IMR-90 (cell line): ENCODE measurements around the gene PRR23E. TPM values are rescaled to one million over a fixed set of nuclear protein-coding genes. Genes with fewer than 3 reads are reported as not detected.

Experiments used
- ATAC-seq: fragments of 200-7000 bp; cut with Tn5 transposase; 2 replicates; pipeline ENCODE4 v1.9.1; 2020; ENCODE audit warnings: low read depth, mild to moderate bottlenecking, moderate library complexity
- BruUV-seq: library from RNA; stranded (reverse); fragments of 400-500 nt; replicated peaks from 2 replicates; lab custom pipeline; 2021; lab: Mats Ljungman, UMichigan
- CTCF ChIA-PET: fragments of 300-600 bp; formaldehyde crosslinking; extraction: SDS; loops from one replicate; lab custom pipeline; 2021; ENCODE audit warnings: antibody characterized with exemption; lab: Yijun Ruan, JAX
- POLR2A ChIA-PET: fragments of 300-600 bp; sonication (Branson Sonifier 250); formaldehyde crosslinking; loops from one replicate; lab custom pipeline; 2022; ENCODE audit warnings: antibody characterized with exemption; ENCODE audit not compliant: unreplicated experiment; lab: Charles Lee
- DNase-seq: peaks from one replicate; pipeline ENCODE4 v3.0.0; 2013
- H2AFZ ChIP-seq: replicated peaks from 2 replicates; pipeline ENCODE3; 2013; ENCODE audit warnings: low read length, mild to moderate bottlenecking; ENCODE audit not compliant: poor library complexity
- H2AK5ac ChIP-seq: 2 replicates; pipeline ENCODE4 v1.6.1; 2013; ENCODE audit warnings: low read depth, low read length, inconsistent platforms
- H2AK9ac ChIP-seq: replicated peaks from 2 replicates; pipeline ENCODE3; 2013; ENCODE audit warnings: mild to moderate bottlenecking, low read depth, low read length, moderate library complexity; ENCODE audit not compliant: poor library complexity
- H2BK120ac ChIP-seq: 2 replicates; pipeline ENCODE4 v1.6.1; 2013; ENCODE audit warnings: low read depth, low read length, inconsistent platforms
- H2BK15ac ChIP-seq: 3 replicates; pipeline ENCODE4 v1.6.1; 2013; ENCODE audit warnings: low read depth, low read length, inconsistent platforms
- H2BK20ac ChIP-seq: 2 replicates; pipeline ENCODE4 v1.6.1; 2013; ENCODE audit warnings: low read depth, mild to moderate bottlenecking, inconsistent platforms, low read length, moderate library complexity
- H2BK5ac ChIP-seq: 2 replicates; pipeline ENCODE4 v1.6.1; 2013; ENCODE audit warnings: mild to moderate bottlenecking, low read depth, low read length, inconsistent platforms; ENCODE audit not compliant: poor library complexity, severe bottlenecking
- H3K14ac ChIP-seq: replicated peaks from 2 replicates; pipeline ENCODE4 v1.6.1; 2013; ENCODE audit warnings: low read depth, low read length, inconsistent platforms
- H3K18ac ChIP-seq: 2 replicates; pipeline ENCODE4 v1.6.1; 2013; ENCODE audit warnings: low read depth, low read length, control low read depth
- H3K23ac ChIP-seq: 2 replicates; pipeline ENCODE4 v1.6.1; 2013; ENCODE audit warnings: low read depth, low read length, inconsistent platforms
- H3K27ac ChIP-seq: 2 replicates; pipeline ENCODE4 v1.5.1; 2013; ENCODE audit warnings: mild to moderate bottlenecking, control low read depth, low read length; ENCODE audit not compliant: insufficient read depth
- H3K27me3 ChIP-seq: 2 replicates; pipeline ENCODE4 v1.6.1; 2013; ENCODE audit warnings: low read length; ENCODE audit not compliant: control insufficient read depth, insufficient read depth
- H3K36me3 ChIP-seq: 2 replicates; pipeline ENCODE4 v1.6.1; 2013; ENCODE audit warnings: low read length, mixed read lengths; ENCODE audit not compliant: control insufficient read depth, insufficient read depth
- H3K4ac ChIP-seq: 2 replicates; pipeline ENCODE4 v1.6.1; 2013; ENCODE audit warnings: low read depth, low read length, inconsistent platforms
- H3K4me1 ChIP-seq: 2 replicates; pipeline ENCODE4 v1.6.1; 2013; ENCODE audit warnings: low read length, mixed read lengths; ENCODE audit not compliant: control insufficient read depth, insufficient read depth
- H3K4me2 ChIP-seq: 2 replicates; pipeline ENCODE4 v1.6.1; 2013; ENCODE audit warnings: low read depth, mild to moderate bottlenecking, control low read depth, low read length, moderate library complexity
- H3K4me3 ChIP-seq: 2 replicates; pipeline ENCODE4 v1.5.1; 2013; ENCODE audit warnings: low read depth, mild to moderate bottlenecking, control low read depth, low read length, moderate library complexity; ENCODE audit not compliant: insufficient read depth
- H3K56ac ChIP-seq: 2 replicates; pipeline ENCODE4 v1.6.1; 2013; ENCODE audit warnings: low read length, inconsistent platforms; ENCODE audit not compliant: insufficient read depth; ENCODE audit errors: extremely low read depth
- H3K79me1 ChIP-seq, 2 experiments: 2 replicates each; pipeline ENCODE4 v1.6.1; 2013; ENCODE audit warnings: low read length in 2 of 2, inconsistent platforms in 1 of 2, low read depth in 1 of 2
- H3K9ac ChIP-seq: 2 replicates; pipeline ENCODE4 v1.6.1; 2013; ENCODE audit warnings: low read depth, low read length, control low read depth
- H3K9me1 ChIP-seq: 2 replicates; pipeline ENCODE4 v1.6.1; 2013; ENCODE audit warnings: low read length, inconsistent platforms; ENCODE audit not compliant: insufficient read depth
- H3K9me3 ChIP-seq: 2 replicates; pipeline ENCODE4 v1.6.1; 2013; ENCODE audit warnings: low read length; ENCODE audit not compliant: control insufficient read depth, insufficient read depth
- H4K20me1 ChIP-seq: 2 replicates; pipeline ENCODE4 v1.6.1; 2013; ENCODE audit warnings: low read length, inconsistent platforms; ENCODE audit not compliant: insufficient read depth
- H4K5ac ChIP-seq: 2 replicates; pipeline ENCODE4 v1.6.1; 2013; ENCODE audit warnings: mild to moderate bottlenecking, low read depth, low read length, control low read depth
- H4K8ac ChIP-seq, 2 experiments: 2 replicates each; pipeline ENCODE4 v1.6.1; 2013; ENCODE audit warnings: low read depth in 2 of 2, low read length in 2 of 2, control low read depth in 1 of 2, inconsistent platforms in 1 of 2
- H4K91ac ChIP-seq: 2 replicates; pipeline ENCODE4 v1.6.1; 2013; ENCODE audit warnings: low read depth, low read length, inconsistent platforms; ENCODE audit not compliant: insufficient read depth
- BHLHE40 ChIP-seq: fragments of 150-350 bp; IDR thresholded peaks from 2 replicates; pipeline ENCODE4 v1.6.1; 2016; ENCODE audit warnings: mild to moderate bottlenecking, low read depth, low read length
- CEBPB ChIP-seq: IDR thresholded peaks from 2 replicates; pipeline ENCODE4 v1.6.1; 2012; ENCODE audit warnings: low read depth, low read length, improper control_type of control experiment
- CHD1 ChIP-seq: IDR thresholded peaks from 2 replicates; pipeline ENCODE4 v1.6.1; 2012; ENCODE audit warnings: low read depth, low read length, improper control_type of control experiment
- ELK1 ChIP-seq: fragments of 150-350 bp; IDR thresholded peaks from 2 replicates; pipeline ENCODE4 v1.6.1; 2016; ENCODE audit warnings: low read depth, mild to moderate bottlenecking, low read length, moderate library complexity, borderline replicate concordance
- FOS ChIP-seq: fragments of 150-350 bp; IDR thresholded peaks from 2 replicates; pipeline ENCODE4 v1.6.1; 2016; ENCODE audit warnings: low read depth, low read length
- MAFK ChIP-seq: IDR thresholded peaks from 2 replicates; pipeline ENCODE4 v1.6.1; 2012; ENCODE audit warnings: low read depth, low read length, improper control_type of control experiment
- MAZ ChIP-seq: IDR thresholded peaks from 2 replicates; pipeline ENCODE4 v1.6.1; 2012; ENCODE audit warnings: low read depth, mild to moderate bottlenecking, low read length, improper control_type of control experiment, moderate library complexity, borderline replicate concordance
- MXI1 ChIP-seq: IDR thresholded peaks from 2 replicates; pipeline ENCODE4 v1.6.1; 2012; ENCODE audit warnings: low read depth, mild to moderate bottlenecking, low read length, moderate library complexity, borderline replicate concordance
- NFE2L2 ChIP-seq: fragments of 150-350 bp; IDR thresholded peaks from 2 replicates; pipeline ENCODE4 v1.6.1; 2016; ENCODE audit warnings: low read depth, mild to moderate bottlenecking, low read length
- POLR2A ChIP-seq: IDR thresholded peaks from 2 replicates; pipeline ENCODE4 v1.6.1; 2012; ENCODE audit warnings: mild to moderate bottlenecking, low read depth, low read length
- RAD21 ChIP-seq: IDR thresholded peaks from 2 replicates; pipeline ENCODE4 v1.6.1; 2012; ENCODE audit warnings: low read length, improper control_type of control experiment
- RCOR1 ChIP-seq: IDR thresholded peaks from 2 replicates; pipeline ENCODE4 v1.6.1; 2012; ENCODE audit warnings: mild to moderate bottlenecking, low read length, improper control_type of control experiment; ENCODE audit not compliant: insufficient replicate concordance
- RFX5 ChIP-seq: IDR thresholded peaks from 2 replicates; pipeline ENCODE4 v1.8.0; 2012; ENCODE audit warnings: low read depth, mild to moderate bottlenecking, low read length, moderate library complexity
- SMC3 ChIP-seq: fragments of 150-350 bp; IDR thresholded peaks from 2 replicates; pipeline ENCODE4 v1.6.1; 2016; ENCODE audit warnings: low read depth, mild to moderate bottlenecking, antibody characterized with exemption, low read length, moderate library complexity
- WGBS, 2 experiments: methylation state at CpG; one replicate each; pipeline versions ENCODE4 v1.1.5 to v1.1.7; 2013; ENCODE audit warnings: missing lambda C conversion rate in 2 of 2; ENCODE audit not compliant: insufficient read length in 1 of 2; ENCODE audit errors: extremely low coverage in 2 of 2; 5-methylcytosine and 5-hydroxymethylcytosine counted together
- dilution Hi-C: fragments of 300-500 bp; cut with HindIII; formaldehyde crosslinking; loops from one replicate; pipeline ENCODE4 v1.14.3; 2018; ENCODE audit warnings: low sequenced_read_pairs; ENCODE audit not compliant: unreplicated experiment
- in situ Hi-C: fragments of 300-500 bp; cut with MboI; formaldehyde crosslinking; loops from 3 replicates; pipeline ENCODE4 v1.14.3; 2019; ENCODE audit warnings: low sequenced_read_pairs, inconsistent platforms, mixed read lengths
- intact Hi-C: fragments of 100-400 bp; cut with micrococcal nuclease; formaldehyde crosslinking; loops from 2 replicates; pipeline ENCODE4 v1.10.0; 2022
- polyA plus RNA-seq, 3 experiments: library from polyadenylated mRNA; depleted of rRNA; stranded (reverse); fragments of >200 nt; gene quantifications; 2 replicates each; pipeline ENCODE4 v1.2.3, GENCODE V29; 2012; ENCODE audit warnings: low replicate concordance in 1 of 3
- total RNA-seq: library from RNA; depleted of rRNA; stranded (reverse); fragments of >200 nt; gene quantifications from 2 replicates; pipeline ENCODE4 v1.2.3, GENCODE V29; 2012
- TF ChIP-seq, protein P1 (sequence below): conservative IDR thresholded peaks from 2 replicates; pipeline ENCODE4 v1.5.1; 2012; ENCODE audit warnings: mild to moderate bottlenecking, low read depth, low read length, improper control_type of control experiment
- TF ChIP-seq, protein P2 (sequence below): fragments of 150-350 bp; IDR thresholded peaks from 2 replicates; pipeline ENCODE4 v1.6.1; 2017; ENCODE audit warnings: mild to moderate bottlenecking, antibody characterized with exemption, low read length, low read depth

The PRR23E gene
- total and polyA plus RNA-seq, 2 of the 4 experiments (the other 2 are of a cell fraction): not detected

DNA sequence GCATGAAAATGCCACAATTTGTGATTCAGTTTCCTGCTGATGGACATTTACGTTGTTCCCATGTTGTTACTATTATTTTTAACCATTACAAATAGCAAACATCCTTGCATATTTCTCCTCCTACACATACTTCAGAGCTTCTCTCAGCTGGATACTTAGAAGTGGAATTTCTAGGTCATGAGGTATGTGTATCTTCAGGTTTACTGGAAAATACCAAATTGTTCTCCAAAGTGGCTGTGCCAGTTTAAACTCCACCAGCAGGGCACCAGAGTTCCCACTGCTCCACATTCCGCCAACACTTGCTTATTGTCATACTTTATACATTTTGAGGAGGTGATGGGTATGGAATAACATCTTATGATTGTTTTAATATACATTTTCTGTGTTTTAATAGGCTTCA lies 45.7 kb downstream of the PRR23E start:
- H3K4me3 ChIP-seq: no peak overlapping the region
- H3K9me3 ChIP-seq: no peaks in the 10 kb centered on the region
- no peak overlapping the region for H3K14ac ChIP-seq
- no peak overlapping the region for H2AK5ac ChIP-seq
- no peaks in the 10 kb centered on the region for H3K79me1 ChIP-seq
- POLR2A ChIA-PET: no interaction called here
- in situ Hi-C loops: no loop called here
- WGBS, 2 experiments: no CpG with 5 or more reads among the region's 2 CpGs
- no peak overlapping the region for H4K8ac ChIP-seq
- DNase-seq (no peak), ATAC-seq (no peak)
- H2BK120ac ChIP-seq: no peak overlapping the region
- H3K9me1 ChIP-seq: no peaks in the 10 kb centered on the region
- CTCF ChIA-PET: no interaction called here
- no peak overlapping the region for H3K4me2 ChIP-seq
- no peak overlapping the region for H2BK20ac ChIP-seq
- TF ChIP-seq RCOR1: no peak
- no peak for TF ChIP-seq ELK1
- TF ChIP-seq FOS: no peak
- no peak for TF ChIP-seq RAD21
- no peak for TF ChIP-seq CHD1
- no peak for TF ChIP-seq POLR2A
- TF ChIP-seq MAFK: no peak
- no peak for TF ChIP-seq NFE2L2
- TF ChIP-seq SMC3: no peak
- no peak for TF ChIP-seq BHLHE40
- TF ChIP-seq MXI1: no peak
- no peak for TF ChIP-seq RFX5
- TF ChIP-seq, protein P1, sequence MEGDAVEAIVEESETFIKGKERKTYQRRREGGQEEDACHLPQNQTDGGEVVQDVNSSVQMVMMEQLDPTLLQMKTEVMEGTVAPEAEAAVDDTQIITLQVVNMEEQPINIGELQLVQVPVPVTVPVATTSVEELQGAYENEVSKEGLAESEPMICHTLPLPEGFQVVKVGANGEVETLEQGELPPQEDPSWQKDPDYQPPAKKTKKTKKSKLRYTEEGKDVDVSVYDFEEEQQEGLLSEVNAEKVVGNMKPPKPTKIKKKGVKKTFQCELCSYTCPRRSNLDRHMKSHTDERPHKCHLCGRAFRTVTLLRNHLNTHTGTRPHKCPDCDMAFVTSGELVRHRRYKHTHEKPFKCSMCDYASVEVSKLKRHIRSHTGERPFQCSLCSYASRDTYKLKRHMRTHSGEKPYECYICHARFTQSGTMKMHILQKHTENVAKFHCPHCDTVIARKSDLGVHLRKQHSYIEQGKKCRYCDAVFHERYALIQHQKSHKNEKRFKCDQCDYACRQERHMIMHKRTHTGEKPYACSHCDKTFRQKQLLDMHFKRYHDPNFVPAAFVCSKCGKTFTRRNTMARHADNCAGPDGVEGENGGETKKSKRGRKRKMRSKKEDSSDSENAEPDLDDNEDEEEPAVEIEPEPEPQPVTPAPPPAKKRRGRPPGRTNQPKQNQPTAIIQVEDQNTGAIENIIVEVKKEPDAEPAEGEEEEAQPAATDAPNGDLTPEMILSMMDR: no peak
- TF ChIP-seq MAZ: no peak
- TF ChIP-seq, protein P2, sequence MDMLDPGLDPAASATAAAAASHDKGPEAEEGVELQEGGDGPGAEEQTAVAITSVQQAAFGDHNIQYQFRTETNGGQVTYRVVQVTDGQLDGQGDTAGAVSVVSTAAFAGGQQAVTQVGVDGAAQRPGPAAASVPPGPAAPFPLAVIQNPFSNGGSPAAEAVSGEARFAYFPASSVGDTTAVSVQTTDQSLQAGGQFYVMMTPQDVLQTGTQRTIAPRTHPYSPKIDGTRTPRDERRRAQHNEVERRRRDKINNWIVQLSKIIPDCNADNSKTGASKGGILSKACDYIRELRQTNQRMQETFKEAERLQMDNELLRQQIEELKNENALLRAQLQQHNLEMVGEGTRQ: no peak
- TF ChIP-seq CEBPB: no peak
- H4K91ac ChIP-seq: no peak overlapping the region
- H2BK5ac ChIP-seq: no peak overlapping the region
- no TSS peak for BruUV-seq
- H3K27ac ChIP-seq: no peak overlapping the region
- H3K36me3 ChIP-seq: no peaks in the 10 kb centered on the region
- no peaks in the 10 kb centered on the region for H4K20me1 ChIP-seq
- intact Hi-C loops: no loop called here
- H2AFZ ChIP-seq: no peak overlapping the region
- H3K27me3 ChIP-seq: no peaks in the 10 kb centered on the region
- H3K18ac ChIP-seq: no peak overlapping the region
- no peak overlapping the region for H3K9ac ChIP-seq
- no peak overlapping the region for H3K56ac ChIP-seq
- H2BK15ac ChIP-seq: no peak overlapping the region
- no peak overlapping the region for H2AK9ac ChIP-seq
- dilution Hi-C loops: no loop called here
- no peak overlapping the region for H3K23ac ChIP-seq
- no peaks in the 10 kb centered on the region for H3K4me1 ChIP-seq
- H4K5ac ChIP-seq: no peak overlapping the region
- no peak overlapping the region for H3K4ac ChIP-seq
